Ammon's horn (tissue), 1 donor: ENCODE measurements around the gene PLLP.
"Not testable (repeated sequence)": the region's sequence is repeated elsewhere in the genome, so short reads cannot be mapped to it uniquely, and the experiment has no call there.

ENCODE experiments used
- DNase-seq: peaks from one replicate; pipeline ENCODE4 v3.0.0-alpha.2; 2016; ENCODE audit warnings: low spot score

Gene PLLP

GRCh38 chr16:57303021-57303909 is 18.8 kb upstream of the PLLP start:
- DNase-seq = no peak

GRCh38 chr16:57301126-57301817 is 16.8 kb upstream of the PLLP start:
- DNase-seq = peak; percentile 51

GRCh38 chr16:57300387-57301125 is 16.1 kb upstream of the PLLP start:
- DNase-seq = peak; percentile 100

GRCh38 chr16:57299719-57300386 is 15.4 kb upstream of the PLLP start:
- DNase-seq = peak; percentile 92

- DNase-seq = no peak
Measured at GRCh38 chr16:57299009-57299718, 14.7 kb upstream of the PLLP start.

- DNase-seq = no peak
Measured at GRCh38 chr16:57297856-57298255, 13.4 kb upstream of the PLLP start.

- peak; percentile 56 for DNase-seq
Measured at GRCh38 chr16:57289391-57290257, 5.2 kb upstream of the PLLP start.

GRCh38 chr16:57285379-57285778 is 907 bp upstream of the PLLP start:
- DNase-seq = no peak

GRCh38 chr16:57284952-57285363 is 486 bp upstream of the PLLP start:
- DNase-seq = no peak

- DNase-seq = no peak
Measured at GRCh38 chr16:57283959-57284208, 588 bp downstream of the PLLP start.

GRCh38 chr16:57283214-57283958 is 1.1 kb downstream of the PLLP start:
- DNase-seq = peak; percentile 58

- DNase-seq = no peak
Measured at GRCh38 chr16:57282510-57283213, 1.8 kb downstream of the PLLP start.

GRCh38 chr16:57281791-57282190 is 2.7 kb downstream of the PLLP start:
- no peak for DNase-seq

- DNase-seq = no peak
Measured at GRCh38 chr16:57279780-57280638, 4.5 kb downstream of the PLLP start.

GRCh38 chr16:57278494-57278893 is 6.0 kb downstream of the PLLP start:
- DNase-seq = peak; percentile 81

- no peak for DNase-seq
Measured at GRCh38 chr16:57277586-57277985, 6.9 kb downstream of the PLLP start.

GRCh38 chr16:57276596-57276995 is 7.9 kb downstream of the PLLP start:
- DNase-seq = no peak

- DNase-seq = not testable (repeated sequence)
Measured at GRCh38 chr16:57275946-57276345, 8.5 kb downstream of the PLLP start.
